HepG2 (cell line): ENCODE measurements around the gene ZC3H7B. TPM values are rescaled to one million over a fixed set of nuclear protein-coding genes. Genes with fewer than 3 reads are reported as not detected.
A peak's percentile ranks its signal among the peaks of the same experiment; 100 is the strongest.

Experiments
- BCL3 ChIP-seq: sonication (generic); formaldehyde crosslinking; IDR thresholded peaks from 2 replicates; pipeline ENCODE4 v1.5.1; 2020; ENCODE audit warnings: mild to moderate bottlenecking, missing genetic modification reagents, moderate library complexity
- HINFP ChIP-seq: sonication (generic); formaldehyde crosslinking; IDR thresholded peaks from 2 replicates; pipeline ENCODE4 v1.4.0; 2020; ENCODE audit warnings: low read depth, mild to moderate bottlenecking, missing genetic modification reagents
- KDM5A ChIP-seq: fragments of 200-600 bp; sonication (generic); IDR thresholded peaks from 2 replicates; pipeline ENCODE4 v1.7.0; 2018; ENCODE audit warnings: antibody characterized with exemption, mild to moderate bottlenecking, low read length, borderline replicate concordance
- LCORL ChIP-seq, 2 experiments: fragments of 450-650 bp in 1 of 2; sonication (generic) in 1 of 2; formaldehyde crosslinking in 1 of 2; IDR thresholded peaks; 2 replicates each; pipeline versions ENCODE4 v1.5.0 to v1.6.1; 2017 to 2020; ENCODE audit warnings: antibody characterized with exemption in 1 of 2, missing genetic modification reagents in 1 of 2
- MNT ChIP-seq: fragments of 450-650 bp; IDR thresholded peaks from 2 replicates; pipeline ENCODE4 v1.6.1; 2016
- MXD4 ChIP-seq: IDR thresholded peaks from 2 replicates; pipeline ENCODE4 v1.6.1; 2016; ENCODE audit warnings: mild to moderate bottlenecking, missing biosample characterization, missing genetic modification reagents
- RBM22 ChIP-seq: fragments of 200-400 bp; formaldehyde crosslinking; optimal IDR thresholded peaks from 2 replicates; pipeline ENCODE3; 2017; ENCODE audit warnings: mild to moderate bottlenecking, low read length, moderate library complexity
- ZBTB39 ChIP-seq: sonication (generic); formaldehyde crosslinking; IDR thresholded peaks from 2 replicates; pipeline ENCODE4 v1.5.0; 2020; ENCODE audit warnings: missing genetic modification reagents
- ZKSCAN8 ChIP-seq: IDR thresholded peaks from 2 replicates; pipeline ENCODE4 v1.6.1; 2016; ENCODE audit warnings: borderline replicate concordance, missing genetic modification reagents, missing compliant biosample characterization
- ZNF20 ChIP-seq: sonication (generic); formaldehyde crosslinking; IDR thresholded peaks from 2 replicates; pipeline ENCODE4 v1.4.0; 2020; ENCODE audit warnings: mild to moderate bottlenecking, moderate library complexity, missing genetic modification reagents
- ZNF3 ChIP-seq: IDR thresholded peaks from 2 replicates; pipeline ENCODE4 v1.7.0; 2017; ENCODE audit warnings: inconsistent platforms
- ZNF775 ChIP-seq: sonication (generic); formaldehyde crosslinking; IDR thresholded peaks from 2 replicates; pipeline ENCODE4 v1.4.0; 2020; ENCODE audit warnings: missing genetic modification reagents, mild to moderate bottlenecking, moderate library complexity, borderline replicate concordance
- polyA plus RNA-seq, 8 experiments: library from polyadenylated mRNA; depleted of rRNA in 3 of 8; stranded (reverse) in 7 of 8; unstranded in 1 of 8; fragments of >200 nt; fragmentation: Illumina TruSeq in 4 of 8; extraction: Trizol in 4 of 8; gene quantifications; 2 replicates each; pipeline versions ENCODE4 v1.2.1 to v1.2.3, GENCODE V29; 2011 to 2016; ENCODE audit warnings: low read depth in 4 of 8, missing spikeins in 1 of 8, mixed read lengths in 1 of 8; ENCODE audit not compliant: insufficient read depth in 1 of 8
- total RNA-seq, 5 experiments: library from RNA; depleted of rRNA; stranded (reverse); fragments of >200 nt; fragmentation: Illumina TruSeq; extraction: Trizol; gene quantifications; 2 replicates each; pipeline ENCODE4 v1.2.3, GENCODE V29; 2016; ENCODE audit warnings: low read depth in 1 of 5
- TF ChIP-seq, protein P1 (sequence below): IDR thresholded peaks from 2 replicates; pipeline ENCODE4 v1.6.1; 2012; ENCODE audit warnings: low read length, improper control_type of control experiment
- TF ChIP-seq, protein P2 (sequence below): sonication (generic); formaldehyde crosslinking; IDR thresholded peaks from 2 replicates; pipeline ENCODE4 v1.8.1; 2022; ENCODE audit warnings: low read depth, mild to moderate bottlenecking, missing genetic modification reagents

ZC3H7B gene
- total and polyA plus RNA-seq, 2 of the 13 experiments (the other 11 are each of a cell fraction or from before 2014, with no cell fraction given) = 26.4 to 37.2 TPM

DNA sequence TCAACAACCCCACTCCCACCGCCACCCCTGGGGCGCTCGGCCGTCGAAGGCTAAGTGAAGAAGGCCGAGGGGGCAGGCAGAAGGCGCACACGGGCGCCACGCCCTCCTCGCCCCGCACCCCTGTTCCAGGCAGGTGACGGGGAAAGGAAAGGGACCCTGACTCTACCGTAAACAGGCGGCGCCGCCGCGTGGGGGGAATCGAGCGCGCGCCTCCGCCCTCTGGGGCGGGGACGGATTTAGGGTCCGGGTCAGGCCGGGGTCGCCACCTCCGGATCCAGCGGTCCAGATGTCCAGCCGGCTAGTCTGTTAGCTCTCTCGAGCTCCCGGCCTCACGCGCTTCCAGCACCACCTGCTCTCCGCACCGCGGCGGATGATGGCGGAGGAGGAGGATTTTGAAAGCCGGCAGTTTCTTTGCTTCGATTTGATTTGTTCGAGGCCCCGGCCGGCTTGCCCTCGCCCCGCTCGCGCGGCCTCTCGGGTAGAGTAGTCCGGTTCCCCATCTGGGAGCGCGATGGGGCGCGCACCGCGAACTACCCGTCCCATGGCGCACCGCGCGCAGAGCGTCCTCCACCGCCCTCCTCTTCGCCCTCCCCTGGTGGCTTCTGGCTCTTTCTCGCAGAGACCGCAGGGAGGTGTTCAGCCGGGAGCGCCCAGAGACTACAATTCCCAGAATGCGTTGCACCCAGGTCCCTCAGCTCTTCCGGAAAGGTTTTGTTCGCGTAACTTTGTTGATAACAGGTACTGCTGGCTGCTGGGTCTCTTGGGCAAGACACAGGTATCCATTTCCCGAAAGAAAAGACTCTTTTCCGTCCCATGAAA lies 15.3 kb upstream of the ZC3H7B start, which contains the start of gene RANGAP1 (continued):
- TF ChIP-seq ZNF775 = no peak
- 0 out of 2 replicates have a peak, but pooled peaks have one; percentile 21 for TF ChIP-seq BCL3 (CRISPR knock-in tag)
- TF ChIP-seq MNT = peak; percentile 30
- no peak; the same call in 1 of the 2 replicates for TF ChIP-seq ZNF20 (CRISPR knock-in tag)
- peak; percentile 80; the same call in 1 of the 2 replicates for TF ChIP-seq MXD4
- TF ChIP-seq, protein P1, sequence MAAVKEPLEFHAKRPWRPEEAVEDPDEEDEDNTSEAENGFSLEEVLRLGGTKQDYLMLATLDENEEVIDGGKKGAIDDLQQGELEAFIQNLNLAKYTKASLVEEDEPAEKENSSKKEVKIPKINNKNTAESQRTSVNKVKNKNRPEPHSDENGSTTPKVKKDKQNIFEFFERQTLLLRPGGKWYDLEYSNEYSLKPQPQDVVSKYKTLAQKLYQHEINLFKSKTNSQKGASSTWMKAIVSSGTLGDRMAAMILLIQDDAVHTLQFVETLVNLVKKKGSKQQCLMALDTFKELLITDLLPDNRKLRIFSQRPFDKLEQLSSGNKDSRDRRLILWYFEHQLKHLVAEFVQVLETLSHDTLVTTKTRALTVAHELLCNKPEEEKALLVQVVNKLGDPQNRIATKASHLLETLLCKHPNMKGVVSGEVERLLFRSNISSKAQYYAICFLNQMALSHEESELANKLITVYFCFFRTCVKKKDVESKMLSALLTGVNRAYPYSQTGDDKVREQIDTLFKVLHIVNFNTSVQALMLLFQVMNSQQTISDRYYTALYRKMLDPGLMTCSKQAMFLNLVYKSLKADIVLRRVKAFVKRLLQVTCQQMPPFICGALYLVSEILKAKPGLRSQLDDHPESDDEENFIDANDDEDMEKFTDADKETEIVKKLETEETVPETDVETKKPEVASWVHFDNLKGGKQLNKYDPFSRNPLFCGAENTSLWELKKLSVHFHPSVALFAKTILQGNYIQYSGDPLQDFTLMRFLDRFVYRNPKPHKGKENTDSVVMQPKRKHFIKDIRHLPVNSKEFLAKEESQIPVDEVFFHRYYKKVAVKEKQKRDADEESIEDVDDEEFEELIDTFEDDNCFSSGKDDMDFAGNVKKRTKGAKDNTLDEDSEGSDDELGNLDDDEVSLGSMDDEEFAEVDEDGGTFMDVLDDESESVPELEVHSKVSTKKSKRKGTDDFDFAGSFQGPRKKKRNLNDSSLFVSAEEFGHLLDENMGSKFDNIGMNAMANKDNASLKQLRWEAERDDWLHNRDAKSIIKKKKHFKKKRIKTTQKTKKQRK = no peak
- TF ChIP-seq HINFP (CRISPR knock-in tag) = no peak
- TF ChIP-seq KDM5A = peak; percentile 70; the same call in 1 of the 2 replicates
- TF ChIP-seq ZBTB39 = peak; percentile 16; the same call in 1 of the 2 replicates
- no peak for TF ChIP-seq ZKSCAN8 (CRISPR knock-in tag)
- TF ChIP-seq, protein P2, sequence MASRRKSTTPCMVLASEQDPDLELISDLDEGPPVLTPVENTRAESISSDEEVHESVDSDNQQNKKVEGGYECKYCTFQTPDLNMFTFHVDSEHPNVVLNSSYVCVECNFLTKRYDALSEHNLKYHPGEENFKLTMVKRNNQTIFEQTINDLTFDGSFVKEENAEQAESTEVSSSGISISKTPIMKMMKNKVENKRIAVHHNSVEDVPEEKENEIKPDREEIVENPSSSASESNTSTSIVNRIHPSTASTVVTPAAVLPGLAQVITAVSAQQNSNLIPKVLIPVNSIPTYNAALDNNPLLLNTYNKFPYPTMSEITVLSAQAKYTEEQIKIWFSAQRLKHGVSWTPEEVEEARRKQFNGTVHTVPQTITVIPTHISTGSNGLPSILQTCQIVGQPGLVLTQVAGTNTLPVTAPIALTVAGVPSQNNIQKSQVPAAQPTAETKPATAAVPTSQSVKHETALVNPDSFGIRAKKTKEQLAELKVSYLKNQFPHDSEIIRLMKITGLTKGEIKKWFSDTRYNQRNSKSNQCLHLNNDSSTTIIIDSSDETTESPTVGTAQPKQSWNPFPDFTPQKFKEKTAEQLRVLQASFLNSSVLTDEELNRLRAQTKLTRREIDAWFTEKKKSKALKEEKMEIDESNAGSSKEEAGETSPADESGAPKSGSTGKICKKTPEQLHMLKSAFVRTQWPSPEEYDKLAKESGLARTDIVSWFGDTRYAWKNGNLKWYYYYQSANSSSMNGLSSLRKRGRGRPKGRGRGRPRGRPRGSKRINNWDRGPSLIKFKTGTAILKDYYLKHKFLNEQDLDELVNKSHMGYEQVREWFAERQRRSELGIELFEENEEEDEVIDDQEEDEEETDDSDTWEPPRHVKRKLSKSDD = 0 out of 2 replicates have a peak, but pooled peaks have one; percentile 36
- no peak for TF ChIP-seq ZNF3
- no peak for TF ChIP-seq RBM22
- no peak for TF ChIP-seq LCORL (IDR thresholded peaks at IDR 0.05)
- peak; percentile 71 for TF ChIP-seq LCORL (CRISPR knock-in tag; IDR thresholded peaks at IDR 0.05)
